ENCODE measurements around the gene GEMIN2.

- TF ChIP-seq POLR2A (IDR thresholded peaks at IDR 0.05): no peak
- TF ChIP-seq, protein P1, sequence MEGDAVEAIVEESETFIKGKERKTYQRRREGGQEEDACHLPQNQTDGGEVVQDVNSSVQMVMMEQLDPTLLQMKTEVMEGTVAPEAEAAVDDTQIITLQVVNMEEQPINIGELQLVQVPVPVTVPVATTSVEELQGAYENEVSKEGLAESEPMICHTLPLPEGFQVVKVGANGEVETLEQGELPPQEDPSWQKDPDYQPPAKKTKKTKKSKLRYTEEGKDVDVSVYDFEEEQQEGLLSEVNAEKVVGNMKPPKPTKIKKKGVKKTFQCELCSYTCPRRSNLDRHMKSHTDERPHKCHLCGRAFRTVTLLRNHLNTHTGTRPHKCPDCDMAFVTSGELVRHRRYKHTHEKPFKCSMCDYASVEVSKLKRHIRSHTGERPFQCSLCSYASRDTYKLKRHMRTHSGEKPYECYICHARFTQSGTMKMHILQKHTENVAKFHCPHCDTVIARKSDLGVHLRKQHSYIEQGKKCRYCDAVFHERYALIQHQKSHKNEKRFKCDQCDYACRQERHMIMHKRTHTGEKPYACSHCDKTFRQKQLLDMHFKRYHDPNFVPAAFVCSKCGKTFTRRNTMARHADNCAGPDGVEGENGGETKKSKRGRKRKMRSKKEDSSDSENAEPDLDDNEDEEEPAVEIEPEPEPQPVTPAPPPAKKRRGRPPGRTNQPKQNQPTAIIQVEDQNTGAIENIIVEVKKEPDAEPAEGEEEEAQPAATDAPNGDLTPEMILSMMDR (IDR thresholded peaks at IDR 0.05): no peak
- no peak for TF ChIP-seq POLR2AphosphoS5 (IDR thresholded peaks at IDR 0.05; ENCODE audit: insufficient read depth in 1 of 2, low read depth in 1 of 2)
These were observed 23.5 kb upstream of the GEMIN2 start for GRCh38 chr14:39090548-39091111.
